ENCODE data around the gene UTS2R.

DNA sequence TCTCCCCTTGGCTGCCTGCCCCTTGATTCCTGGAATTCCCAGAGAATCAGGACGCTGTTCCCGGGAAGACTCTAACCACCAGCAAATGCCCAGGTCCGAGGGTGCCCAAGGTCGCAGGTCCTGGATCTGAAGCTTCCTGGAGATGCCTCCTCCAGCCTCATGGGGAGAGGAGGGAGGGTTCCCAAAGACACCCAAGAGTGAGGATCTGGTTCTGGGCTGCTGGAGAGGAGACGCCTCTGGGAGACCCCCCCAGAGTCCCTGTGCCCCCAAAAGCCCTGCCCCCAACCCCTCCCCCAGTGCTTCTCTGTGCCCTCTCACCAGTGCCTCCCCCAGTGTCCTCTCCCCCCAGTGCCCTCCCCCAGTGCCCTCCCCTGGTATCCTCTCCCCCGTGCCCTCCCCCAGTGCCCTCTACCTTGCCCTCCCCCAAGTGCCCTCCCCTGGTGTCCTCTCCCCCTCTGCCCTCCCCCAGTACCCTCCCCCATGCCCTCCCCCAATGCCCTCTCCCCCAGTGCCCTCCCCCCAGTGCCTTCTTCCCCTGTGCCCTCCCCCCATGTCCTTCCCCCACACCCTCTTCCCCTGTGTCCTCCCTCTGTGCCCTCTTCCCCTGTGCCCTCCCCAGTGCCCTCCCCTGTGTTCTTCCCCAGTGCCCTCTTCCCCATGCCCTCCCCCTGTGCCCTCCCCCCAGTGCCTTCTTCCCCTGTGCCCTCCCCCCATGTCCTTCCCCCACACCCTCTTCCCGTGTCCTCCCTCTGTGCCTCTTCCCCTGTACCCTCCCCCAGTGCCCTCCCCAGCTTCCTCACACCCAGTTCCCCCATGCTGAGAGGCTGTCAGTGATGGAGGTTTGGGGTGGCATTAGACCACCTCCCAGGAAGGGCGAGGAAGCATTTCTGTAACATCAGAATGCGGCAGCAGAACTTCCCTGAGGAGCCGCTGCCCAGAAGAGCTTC, 31.7 kb upstream of the UTS2R start:
- TF ChIP-seq, protein P1, sequence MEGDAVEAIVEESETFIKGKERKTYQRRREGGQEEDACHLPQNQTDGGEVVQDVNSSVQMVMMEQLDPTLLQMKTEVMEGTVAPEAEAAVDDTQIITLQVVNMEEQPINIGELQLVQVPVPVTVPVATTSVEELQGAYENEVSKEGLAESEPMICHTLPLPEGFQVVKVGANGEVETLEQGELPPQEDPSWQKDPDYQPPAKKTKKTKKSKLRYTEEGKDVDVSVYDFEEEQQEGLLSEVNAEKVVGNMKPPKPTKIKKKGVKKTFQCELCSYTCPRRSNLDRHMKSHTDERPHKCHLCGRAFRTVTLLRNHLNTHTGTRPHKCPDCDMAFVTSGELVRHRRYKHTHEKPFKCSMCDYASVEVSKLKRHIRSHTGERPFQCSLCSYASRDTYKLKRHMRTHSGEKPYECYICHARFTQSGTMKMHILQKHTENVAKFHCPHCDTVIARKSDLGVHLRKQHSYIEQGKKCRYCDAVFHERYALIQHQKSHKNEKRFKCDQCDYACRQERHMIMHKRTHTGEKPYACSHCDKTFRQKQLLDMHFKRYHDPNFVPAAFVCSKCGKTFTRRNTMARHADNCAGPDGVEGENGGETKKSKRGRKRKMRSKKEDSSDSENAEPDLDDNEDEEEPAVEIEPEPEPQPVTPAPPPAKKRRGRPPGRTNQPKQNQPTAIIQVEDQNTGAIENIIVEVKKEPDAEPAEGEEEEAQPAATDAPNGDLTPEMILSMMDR (IDR thresholded peaks at IDR 0.05) = no peak
- TF ChIP-seq, protein P2, sequence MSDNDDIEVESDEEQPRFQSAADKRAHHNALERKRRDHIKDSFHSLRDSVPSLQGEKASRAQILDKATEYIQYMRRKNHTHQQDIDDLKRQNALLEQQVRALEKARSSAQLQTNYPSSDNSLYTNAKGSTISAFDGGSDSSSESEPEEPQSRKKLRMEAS (IDR thresholded peaks at IDR 0.05; ENCODE audit: low read depth) = no peak; the same call in 1 of the 2 replicates
